ENCODE data around the gene CD163. TPM values are rescaled to one million over a fixed set of nuclear protein-coding genes. Genes with fewer than 3 reads are reported as not detected.
A peak's percentile ranks its signal among the peaks of the same experiment; 100 is the strongest.
"Not testable (repeated sequence)": the region's sequence is repeated elsewhere in the genome, so short reads cannot be mapped to it uniquely, and the experiment has no call there.

The CD163 gene
- total and polyA plus RNA-seq, 4 experiments from 2014 or later: 5.9 to 10.0 TPM; not detected in 2

DNA sequence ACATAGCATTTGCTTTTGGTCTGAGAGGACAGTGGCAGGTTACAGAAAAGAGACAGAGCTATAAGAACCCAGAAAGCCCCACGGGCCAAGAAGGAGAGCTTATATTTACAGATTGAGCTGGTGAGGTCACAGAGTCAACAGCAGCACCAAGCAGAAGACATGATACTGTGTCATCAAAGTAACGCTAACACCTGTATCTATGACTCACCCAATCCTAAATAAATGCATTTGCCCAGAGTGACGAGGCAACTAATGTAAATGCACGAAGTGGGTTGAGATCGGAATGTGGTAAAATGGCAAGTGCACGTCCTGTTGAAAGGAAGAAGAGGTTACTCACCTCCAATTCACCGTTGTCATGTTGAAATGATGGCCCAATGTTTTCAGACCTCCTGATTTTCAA, 52.9 kb downstream of the CD163 start:
- ChIA-PET CTCF (ENCODE audit: partially characterized antibody) (no interaction called here), POLR2A (ENCODE audit: partially characterized antibody) (no interaction called here)
- intact Hi-C loops (cut with micrococcal nuclease): no loop called here
- H3K9me3 Mint-ChIP-seq: peaks cover 0 to 17% (median 4%) of the 10 kb centered on the region in 8 donors
- DNase-seq: no peak
- H3K27ac ChIP-seq (ENCODE audit: low read depth, low read length): no peak overlapping the region
- H3K27me3 ChIP-seq (ENCODE audit: insufficient read depth, low read length): no peaks in the 10 kb centered on the region
- peaks cover 1 to 7% of the 10 kb centered on the region in 2 donors for H3K27me3 Mint-ChIP-seq
- H3K4me1 Mint-ChIP-seq: no peaks in the 10 kb centered on the region
- no peak overlapping the region for H3K4me3 ChIP-seq (ENCODE audit: low read length in 2 of 2)
- H3K4me1 ChIP-seq (ENCODE audit: insufficient read depth, low read length): no peaks in the 10 kb centered on the region
- H3K27ac Mint-ChIP-seq: no peak overlapping the region
- no peaks in the 10 kb centered on the region for H3K36me3 Mint-ChIP-seq
- H3K4me3 Mint-ChIP-seq: no peak overlapping the region
- no peaks in the 10 kb centered on the region for H3K9me3 ChIP-seq (ENCODE audit: control insufficient read depth in 1 of 2, low read length in 2 of 2)
- H3K36me3 ChIP-seq (ENCODE audit: insufficient read depth, low read length): no peaks in the 10 kb centered on the region

DNA sequence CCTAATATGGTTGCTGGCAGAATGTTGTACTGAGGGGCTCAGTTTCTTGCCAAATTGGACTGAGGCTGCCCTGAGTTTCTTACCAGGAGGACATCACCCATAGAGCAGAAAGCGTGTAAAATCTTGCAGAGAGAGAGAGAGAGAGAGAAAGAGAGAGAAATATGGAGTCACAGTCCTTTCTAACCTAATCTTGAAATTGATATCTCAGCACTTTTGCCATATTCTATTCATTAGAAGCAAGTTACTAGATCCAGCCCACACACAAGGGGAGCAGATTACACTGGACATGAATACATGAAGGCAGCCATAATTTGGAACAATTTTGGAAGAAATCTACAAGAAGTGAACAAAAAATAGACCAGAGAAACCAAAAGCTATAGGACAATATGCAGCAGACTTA, 55.5 kb downstream of the CD163 start:
- no peak overlapping the region for H3K4me3 ChIP-seq (ENCODE audit: low read length in 2 of 2)
- no peaks in the 10 kb centered on the region for H3K27me3 ChIP-seq (ENCODE audit: insufficient read depth, low read length)
- Mint-ChIP-seq H3K27me3 (peaks cover 3 to 5% of the 10 kb centered on the region in 2 donors), H3K27ac (peak overlapping the region in 1 of 7 donors; percentile 14), H3K36me3 (no peaks in the 10 kb centered on the region), H3K4me1 (no peaks in the 10 kb centered on the region), H3K4me3 (no peak overlapping the region), H3K9me3 (peaks cover 0 to 6% (median 0%) of the 10 kb centered on the region in 8 donors)
- no peaks in the 10 kb centered on the region for H3K9me3 ChIP-seq (ENCODE audit: control insufficient read depth in 1 of 2, low read length in 2 of 2)
- CTCF ChIA-PET (ENCODE audit: partially characterized antibody): no interaction called here
- no peaks in the 10 kb centered on the region for H3K4me1 ChIP-seq (ENCODE audit: insufficient read depth, low read length)
- POLR2A ChIA-PET (ENCODE audit: partially characterized antibody): no interaction called here
- DNase-seq: no peak
- intact Hi-C loops (cut with micrococcal nuclease): no loop called here
- H3K36me3 ChIP-seq (ENCODE audit: insufficient read depth, low read length): no peaks in the 10 kb centered on the region
- no peak overlapping the region for H3K27ac ChIP-seq (ENCODE audit: low read depth, low read length)

DNA sequence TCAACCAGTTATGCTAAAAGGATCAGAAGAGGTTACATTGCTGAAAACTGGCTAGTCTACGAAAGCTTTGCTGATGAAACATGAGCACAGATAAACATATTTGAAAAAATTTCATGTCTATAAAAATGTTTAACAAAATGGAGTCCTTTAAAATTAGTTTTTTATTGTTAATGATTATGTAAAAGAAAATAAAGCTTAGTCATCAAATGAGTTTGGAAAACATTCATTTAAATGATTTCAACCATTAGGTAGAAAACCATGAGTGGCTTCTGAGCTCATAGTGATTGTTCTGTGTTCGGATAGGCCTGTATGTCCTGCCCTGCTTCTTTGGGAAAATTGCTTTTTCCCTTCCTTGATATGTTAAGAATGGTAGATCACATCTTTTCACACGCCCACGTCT, 59.0 kb downstream of the CD163 start:
- ChIA-PET POLR2A (ENCODE audit: partially characterized antibody) (no interaction called here), CTCF (ENCODE audit: partially characterized antibody) (interaction anchor here (1.0 kb wide), 1 partner anchor 10 kb away, joined by 3 read pairs; no protein-coding TSS in a partner anchor)
- Mint-ChIP-seq H3K4me1 (peaks cover 0 to 7% (median 2%) of the 10 kb centered on the region in 4 donors), H3K36me3 (no peaks in the 10 kb centered on the region), H3K4me3 (no peak overlapping the region), H3K9me3 (peaks cover 0 to 6% (median 2%) of the 10 kb centered on the region in 8 donors), H3K27me3 (peaks cover 9 to 12% of the 10 kb centered on the region in 2 donors), H3K27ac (no peak overlapping the region)
- no peak overlapping the region for H3K4me3 ChIP-seq (ENCODE audit: low read length in 2 of 2)
- DNase-seq: no peak
- H3K27ac ChIP-seq (ENCODE audit: low read depth, low read length): no peak overlapping the region
- no peaks in the 10 kb centered on the region for H3K36me3 ChIP-seq (ENCODE audit: insufficient read depth, low read length)
- H3K27me3 ChIP-seq (ENCODE audit: insufficient read depth, low read length): peaks cover 3% of the 10 kb centered on the region
- intact Hi-C loops (cut with micrococcal nuclease): no loop called here
- H3K9me3 ChIP-seq (ENCODE audit: control insufficient read depth in 1 of 2, low read length in 2 of 2): no peaks in the 10 kb centered on the region
- peaks cover 3% of the 10 kb centered on the region for H3K4me1 ChIP-seq (ENCODE audit: insufficient read depth, low read length)

DNA sequence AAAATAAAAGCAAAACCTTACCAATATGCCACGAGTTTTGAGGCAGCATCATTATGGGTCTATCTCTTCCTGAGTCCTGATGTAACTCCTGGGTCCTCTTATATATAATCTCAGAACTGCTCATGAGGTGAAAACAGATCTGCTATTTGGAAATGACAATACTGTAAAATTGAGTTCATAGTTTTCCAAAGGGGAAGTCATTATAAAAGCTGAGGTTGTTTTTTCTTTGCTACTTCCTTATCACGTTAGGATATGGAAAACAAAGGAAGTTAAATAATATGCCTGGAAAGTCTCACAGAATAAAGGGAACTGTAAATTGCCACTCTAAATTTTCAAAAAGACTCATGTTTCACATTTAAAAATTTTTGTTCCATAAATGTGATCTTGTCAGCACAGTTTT, 59.5 kb downstream of the CD163 start, which contains the start of gene CD163L1:
Gene CD163L1, minus strand, starts transcription at position 78 of the 400 bp plus-strand sequence. Its CDS starts 26 bp downstream, at position 52.
- peaks cover 3% of the 10 kb centered on the region for H3K4me1 ChIP-seq (ENCODE audit: insufficient read depth, low read length)
- Mint-ChIP-seq H3K27ac (no peak within 1 kb of the TSS), H3K27me3 (peaks cover 9 to 16% of the 10 kb centered on the region in 2 donors), H3K36me3 (no peaks in the 10 kb centered on the region), H3K4me3 (no peak within 1 kb of the TSS), H3K9me3 (peaks cover 0 to 10% (median 3%) of the 10 kb centered on the region in 8 donors), H3K4me1 (peaks cover 0 to 11% (median 3%) of the 10 kb centered on the region in 4 donors)
- no peak within 1 kb of the TSS for H3K4me3 ChIP-seq (ENCODE audit: low read length in 2 of 2)
- peaks cover 3% of the 10 kb centered on the region for H3K27me3 ChIP-seq (ENCODE audit: insufficient read depth, low read length)
- CTCF ChIA-PET (ENCODE audit: partially characterized antibody): no interaction called here
- H3K27ac ChIP-seq (ENCODE audit: low read depth, low read length): no peak within 1 kb of the TSS
- DNase-seq: no peak
- POLR2A ChIA-PET (ENCODE audit: partially characterized antibody): no interaction called here
- intact Hi-C loops (cut with micrococcal nuclease): no loop called here
- no peaks in the 10 kb centered on the region for H3K9me3 ChIP-seq (ENCODE audit: control insufficient read depth in 1 of 2, low read length in 2 of 2)
- no peaks in the 10 kb centered on the region for H3K36me3 ChIP-seq (ENCODE audit: insufficient read depth, low read length)

DNA sequence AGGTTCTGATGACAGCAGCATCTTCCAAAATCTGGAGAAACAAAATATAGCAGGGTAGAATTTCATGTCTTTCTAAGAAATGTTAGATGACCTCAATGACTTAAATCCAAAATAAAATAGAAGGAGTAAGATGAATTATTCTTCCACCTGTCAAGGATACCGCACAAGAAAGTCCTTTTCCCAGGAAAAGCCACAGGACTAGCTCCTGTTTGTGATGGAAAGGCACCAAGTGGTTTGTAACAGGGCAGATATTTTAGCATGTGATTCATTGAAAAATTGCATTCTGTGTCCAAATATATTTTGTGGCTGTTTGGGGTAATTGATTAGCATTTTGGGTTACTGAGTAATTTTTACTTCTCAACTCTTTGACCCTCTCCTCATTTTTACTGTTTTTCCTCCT, 62.4 kb downstream of the CD163 start:
- Mint-ChIP-seq H3K27ac (peak overlapping the region in 1 of 7 donors; percentile 87), H3K27me3 (peaks cover 8 to 23% of the 10 kb centered on the region in 2 donors), H3K9me3 (peaks cover 0 to 10% (median 3%) of the 10 kb centered on the region in 8 donors), H3K4me3 (peak overlapping the region in 4 of 8 donors; percentile 26 to 51 (median 32)), H3K4me1 (peaks cover 0 to 14% (median 3%) of the 10 kb centered on the region in 4 donors), H3K36me3 (no peaks in the 10 kb centered on the region)
- H3K9me3 ChIP-seq (ENCODE audit: control insufficient read depth in 1 of 2, low read length in 2 of 2): no peaks in the 10 kb centered on the region
- no peaks in the 10 kb centered on the region for H3K36me3 ChIP-seq (ENCODE audit: insufficient read depth, low read length)
- H3K4me3 ChIP-seq (ENCODE audit: low read length in 2 of 2): no peak overlapping the region
- no peak overlapping the region for H3K27ac ChIP-seq (ENCODE audit: low read depth, low read length)
- intact Hi-C loops (cut with micrococcal nuclease): no loop called here
- H3K4me1 ChIP-seq (ENCODE audit: insufficient read depth, low read length): peaks cover 3% of the 10 kb centered on the region
- no peak for DNase-seq
- ChIA-PET POLR2A (ENCODE audit: partially characterized antibody) (no interaction called here), CTCF (ENCODE audit: partially characterized antibody) (no interaction called here)
- peaks cover 3% of the 10 kb centered on the region for H3K27me3 ChIP-seq (ENCODE audit: insufficient read depth, low read length)

DNA sequence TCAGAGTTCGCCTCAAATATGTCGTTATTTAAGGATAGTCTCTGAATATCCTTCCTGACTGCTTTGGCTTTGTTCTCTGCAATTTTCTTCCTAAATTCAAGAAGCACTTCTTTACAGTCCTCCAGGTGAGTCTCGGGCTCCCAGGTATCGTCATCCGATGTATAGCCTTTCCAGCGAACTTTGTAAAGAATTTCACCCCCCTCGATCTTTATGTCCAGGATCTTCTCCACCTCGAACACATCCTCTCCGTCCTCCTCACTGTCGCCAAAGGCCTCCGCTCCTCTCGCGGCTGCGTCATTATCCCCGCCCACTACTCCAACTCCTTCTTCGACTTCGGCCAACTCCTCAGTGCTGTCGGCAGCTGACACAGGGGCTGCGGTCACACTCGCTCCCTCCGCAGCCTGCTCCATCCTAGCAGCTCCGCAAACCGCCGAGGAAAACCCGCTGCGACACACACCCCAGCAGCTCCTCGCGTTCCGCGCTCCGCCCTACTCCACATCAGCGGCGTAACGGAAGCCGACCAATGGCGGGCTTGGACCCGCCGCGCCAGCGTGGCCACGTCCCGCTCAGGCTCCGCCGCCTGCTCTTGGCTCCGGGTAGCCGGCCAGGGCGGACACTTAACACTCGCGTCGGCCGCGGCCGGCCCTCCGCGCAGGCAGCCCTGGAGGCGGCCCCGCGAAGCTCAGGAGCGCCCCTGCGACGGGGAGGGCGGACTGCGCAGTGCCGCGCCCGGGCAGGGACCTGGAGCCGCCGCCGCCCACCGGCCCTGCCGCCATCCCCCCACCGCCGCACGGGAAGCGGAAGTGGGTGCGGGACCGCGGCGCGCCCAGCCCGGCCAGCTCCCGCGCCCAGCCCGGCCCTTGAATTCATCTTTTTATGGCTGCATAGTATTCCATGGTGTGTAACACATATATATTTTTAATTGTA, 63.7 kb downstream of the CD163 start:
- H3K9me3 Mint-ChIP-seq: peaks cover 0 to 10% (median 3%) of the 10 kb centered on the region in 8 donors
- H3K4me3 Mint-ChIP-seq: peak overlapping the region; percentile 70 to 88 (median 83)
- H3K4me1 Mint-ChIP-seq: peaks cover 0 to 14% (median 3%) of the 10 kb centered on the region in 4 donors
- Histone ChIP-seq H3K36me3 (ENCODE audit: insufficient read depth, low read length) (no peaks in the 10 kb centered on the region), H3K4me3 (ENCODE audit: low read length in 2 of 2) (no peak overlapping the region), H3K27me3 (ENCODE audit: insufficient read depth, low read length) (peaks cover 3% of the 10 kb centered on the region), H3K4me1 (ENCODE audit: insufficient read depth, low read length) (peaks cover 3% of the 10 kb centered on the region), H3K27ac (ENCODE audit: low read depth, low read length) (no peak overlapping the region), H3K9me3 (ENCODE audit: control insufficient read depth in 1 of 2, low read length in 2 of 2) (no peaks in the 10 kb centered on the region)
- ChIA-PET POLR2A (ENCODE audit: partially characterized antibody) (interaction anchor here (0.8 to 1.0 kb wide), 4 partner anchors 10 to 90 kb away, joined by 3 read pairs; no protein-coding TSS in a partner anchor), CTCF (ENCODE audit: partially characterized antibody) (no interaction called here)
- H3K27ac Mint-ChIP-seq: peak overlapping the region; percentile 62 to 93 (median 83)
- intact Hi-C loops (cut with micrococcal nuclease): no loop called here
- no peaks in the 10 kb centered on the region for H3K36me3 Mint-ChIP-seq
- peak in 4 of 5 donors; percentile 22 to 48 (median 39) for DNase-seq
- peaks cover 8 to 23% of the 10 kb centered on the region in 2 donors for H3K27me3 Mint-ChIP-seq

DNA sequence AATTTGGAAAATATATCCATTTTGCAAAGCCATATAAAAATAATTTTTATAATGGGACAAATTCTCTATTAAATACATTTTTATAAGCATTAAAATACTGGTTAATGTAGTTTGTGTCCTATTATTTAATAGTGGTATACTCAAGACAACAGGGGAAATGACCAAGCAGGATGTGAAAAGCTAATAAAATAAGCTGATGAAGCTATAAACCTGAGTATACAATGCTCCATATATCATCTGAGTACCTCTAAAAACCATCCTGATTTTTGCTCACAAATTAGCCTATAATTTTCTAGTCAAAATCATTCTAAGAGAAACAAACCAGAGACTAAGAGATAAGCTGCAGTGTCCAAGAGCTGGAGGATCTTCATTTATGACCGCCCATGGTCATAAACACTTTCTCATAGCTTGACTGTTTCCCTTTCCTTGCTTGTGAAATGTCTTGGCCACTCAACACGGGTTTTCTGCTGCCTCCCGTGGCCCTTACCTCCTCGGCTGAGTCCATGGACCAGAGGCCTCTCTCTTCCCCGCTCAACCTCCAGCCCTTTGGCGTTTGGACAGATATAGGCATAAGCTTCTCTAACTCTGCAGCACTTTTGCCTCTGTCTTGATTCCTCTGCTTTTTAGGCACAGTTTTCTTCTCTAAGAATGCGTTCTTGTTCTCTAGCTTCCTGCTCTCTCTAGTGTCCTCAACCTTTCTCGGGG, 65.1 kb downstream of the CD163 start:
- H3K4me1 ChIP-seq (ENCODE audit: insufficient read depth, low read length); POLR2A ChIA-PET (ENCODE audit: partially characterized antibody); H3K9me3 ChIP-seq (ENCODE audit: control insufficient read depth in 1 of 2, low read length in 2 of 2); intact Hi-C loops (cut with micrococcal nuclease); H3K36me3 Mint-ChIP-seq; H3K27ac ChIP-seq (ENCODE audit: low read depth, low read length); H3K36me3 ChIP-seq (ENCODE audit: insufficient read depth, low read length); H3K4me3 ChIP-seq (ENCODE audit: low read length in 2 of 2); H3K27me3 ChIP-seq (ENCODE audit: insufficient read depth, low read length): not testable (repeated sequence)
- DNase-seq: peak in 1 of 5 donors; percentile 2
- CTCF ChIA-PET (ENCODE audit: partially characterized antibody): interaction anchor here (1.0 kb wide), 1 partner anchor 22 kb away, joined by 3 read pairs; no protein-coding TSS in a partner anchor
- peak overlapping the region in 2 of 8 donors; percentile 5 to 49 for H3K4me3 Mint-ChIP-seq
- peaks cover 0 to 14% (median 3%) of the 10 kb centered on the region in 4 donors for H3K4me1 Mint-ChIP-seq
- H3K27ac Mint-ChIP-seq: peak overlapping the region in 2 of 7 donors; percentile 6 to 67
- peaks cover 0 to 10% (median 3%) of the 10 kb centered on the region in 8 donors for H3K9me3 Mint-ChIP-seq
- peaks cover 4 to 23% of the 10 kb centered on the region in 2 donors for H3K27me3 Mint-ChIP-seq

Data from CD4-positive, alpha-beta memory T cell (primary cell).